Spleen (tissue), 11 donors: Measurements from ENCODE around the gene RUNDC3A. TPM values are rescaled to one million over a fixed set of nuclear protein-coding genes. Genes with fewer than 3 reads are reported as not detected.

Experiments
- DNase-seq: peaks from one replicate; pipeline ENCODE4 v3.0.0-alpha.2; 2020
- H3K27ac ChIP-seq, 8 donors: fragments of 200-600 bp; sonication (generic) in 7 of 8; 1 replicate in 4 of 8; 2 replicates in 4 of 8; pipeline versions ENCODE4 v1.5.0 to v1.8.0; 2016 to 2021; ENCODE audit warnings: inconsistent platforms in 4 of 8, mild to moderate bottlenecking in 4 of 8, moderate library complexity in 1 of 8
- H3K27me3 ChIP-seq, 7 donors: fragments of 200-600 bp; sonication (generic) in 6 of 7; replicated peaks in 1 of 7; 1 replicate in 4 of 7; 2 replicates in 3 of 7; pipeline versions ENCODE4 v1.5.0 to v1.8.0; 2016 to 2021; ENCODE audit warnings: inconsistent platforms in 3 of 7, mild to moderate bottlenecking in 1 of 7
- H3K36me3 ChIP-seq, 6 donors: fragments of 200-600 bp; sonication (generic) in 5 of 6; 1 replicate in 4 of 6; 2 replicates in 2 of 6; pipeline versions ENCODE4 v1.5.0 to v1.8.0; 2016 to 2021; ENCODE audit warnings: inconsistent platforms in 2 of 6
- H3K4me1 ChIP-seq, 6 donors: fragments of 200-600 bp; sonication (generic) in 5 of 6; 1 replicate in 3 of 6; 2 replicates in 3 of 6; pipeline versions ENCODE4 v1.5.0 to v1.8.0; 2016 to 2021; ENCODE audit warnings: inconsistent platforms in 3 of 6
- H3K4me3 ChIP-seq, 8 donors: fragments of 200-600 bp; sonication (generic) in 7 of 8; 1 replicate in 4 of 8; 2 replicates in 4 of 8; pipeline versions ENCODE4 v1.5.0 to v1.8.0; 2016 to 2021; ENCODE audit warnings: inconsistent platforms in 4 of 8, mild to moderate bottlenecking in 4 of 8, moderate library complexity in 2 of 8
- H3K9me3 ChIP-seq, 8 donors: fragments of 200-600 bp; sonication (generic) in 7 of 8; 1 replicate in 4 of 8; 2 replicates in 4 of 8; pipeline versions ENCODE4 v1.5.0 to v1.8.0; 2016 to 2021; ENCODE audit warnings: inconsistent platforms in 4 of 8
- CTCF ChIP-seq, 11 experiments: fragments of 200-600 bp in 7 of 11; fragments of 450-650 bp in 4 of 11; sonication (generic) in 4 of 11; IDR thresholded peaks in 8 of 11; conservative IDR thresholded peaks in 3 of 11; 1 replicate in 7 of 11; 2 replicates in 4 of 11; pipeline versions ENCODE4 v1.4.0 to v1.8.0; 2016 to 2021; ENCODE audit warnings: antibody characterized with exemption in 11 of 11, inconsistent platforms in 4 of 11, mild to moderate bottlenecking in 1 of 11
- POLR2A ChIP-seq, 3 donors: fragments of 450-650 bp; IDR thresholded peaks; one replicate each; pipeline ENCODE4 v1.5.1; 2017; ENCODE audit warnings: antibody characterized with exemption in 3 of 3, mild to moderate bottlenecking in 1 of 3
- POLR2AphosphoS5 ChIP-seq, 3 donors: sonication (generic); formaldehyde crosslinking; IDR thresholded peaks; one replicate each; pipeline ENCODE4 v1.5.1; 2017; ENCODE audit warnings: antibody characterized with exemption in 3 of 3
- WGBS, 5 donors: extraction: QIAGEN DNeasy Blood & Tissue Kit in 3 of 5; methylation state at CpG; one replicate each; pipeline versions ENCODE4 v1.1.5 to v1.1.7; 2013 to 2018; 5-methylcytosine and 5-hydroxymethylcytosine counted together
- intact Hi-C: fragments of 100-400 bp; cut with DNase I; formaldehyde crosslinking; loops from one replicate; pipeline ENCODE4 v1.15.0; 2023; ENCODE audit warnings: low total_unique reads
- polyA plus RNA-seq, 3 donors: library from polyadenylated mRNA; stranded (reverse); fragments of 200-250 nt; gene quantifications; one replicate each; pipeline ENCODE4 v1.2.1, GENCODE V29; 2013
- total RNA-seq, 7 donors: library from RNA; depleted of rRNA in 3 of 7; stranded (reverse); fragments of >200 nt in 3 of 7; fragmentation: NEBNext Ultra II Directional in 4 of 7; extraction: Animal tissue kit (Norgen Biotek cat#: 25700) in 4 of 7; gene quantifications; one replicate each; pipeline versions ENCODE4 v1.1.0 to v1.2.1, GENCODE V29; 2016 to 2021
- donor health status: healthy with polysubstance abuse.
- donor health status: DM: no; HTN: no; CAD: no; lungs with moderate emphysema.
- donor health status: DM: no; HTN: no; CAD: no.
- donor health status: Bipolar disorder and iron deficiency.
- donor health status: healthy.
- donor health status: DM: no; HTN: no; CAD: no.
- donor health status: DM: yes; HTN: yes; CAD: no.

The RUNDC3A gene
- total and polyA plus RNA-seq, 10 donors, result 0.48 to 14.6 (median 1.7) TPM

- TF ChIP-seq CTCF (IDR thresholded peaks at IDR 0.05 in 8 of 11, conservative IDR thresholded peaks at IDR 0.05 in 3 of 11) (no peak), POLR2AphosphoS5 (IDR thresholded peaks at IDR 0.05) (peak in 2 of 3 donors; percentile 10 to 57), POLR2A (IDR thresholded peaks at IDR 0.05) (no peak)
- peaks cover 4 to 34% (median 19%) of the 10 kb centered on the region in 6 donors for H3K4me1 ChIP-seq
- H3K36me3 ChIP-seq, result peaks cover 0 to 24% (median 20%) of the 10 kb centered on the region in 6 donors
- H3K9me3 ChIP-seq, result no peaks in the 10 kb centered on the region
- H3K27me3 ChIP-seq, result peaks cover 0 to 68% (median 33%) of the 10 kb centered on the region in 7 donors
- peak overlapping the region in 3 of 8 donors; percentile 29 to 67 (median 31) for H3K4me3 ChIP-seq
- intact Hi-C loops, result no loop called here
- 7 to 9% (median 9%) methylated on average over 38 of the region's 38 CpGs for WGBS, 5 donors
- H3K27ac ChIP-seq, result no peak overlapping the region
- no peak for DNase-seq
Measured at GRCh38 chr17:44315760-44316731, 7.6 kb downstream of the RUNDC3A start.

- intact Hi-C loops, result no loop called here
- peaks cover 4 to 47% (median 21%) of the 10 kb centered on the region in 6 donors for H3K4me1 ChIP-seq
- H3K36me3 ChIP-seq, result peaks cover 0 to 39% (median 34%) of the 10 kb centered on the region in 6 donors
- WGBS, 5 donors, result 89 to 96% (median 90%) methylated on average over 6 of the region's 6 CpGs
- no peaks in the 10 kb centered on the region for H3K9me3 ChIP-seq
- no peak for DNase-seq
- no peak overlapping the region for H3K27ac ChIP-seq
- TF ChIP-seq CTCF (IDR thresholded peaks at IDR 0.05 in 8 of 11, conservative IDR thresholded peaks at IDR 0.05 in 3 of 11) (no peak), POLR2AphosphoS5 (IDR thresholded peaks at IDR 0.05) (no peak), POLR2A (IDR thresholded peaks at IDR 0.05) (no peak)
- no peak overlapping the region for H3K4me3 ChIP-seq
- peaks cover 0 to 58% (median 33%) of the 10 kb centered on the region in 7 donors for H3K27me3 ChIP-seq
Measured at GRCh38 chr17:44317545-44317944, 9.1 kb downstream of the RUNDC3A start.

GRCh38 chr17:44318077-44318892 lies 9.9 kb downstream of the RUNDC3A start:
- 78 to 86% (median 84%) methylated on average over 11 to 15 of the region's 15 CpGs for WGBS, 5 donors
- DNase-seq, result no peak
- Histone ChIP-seq H3K4me1 (peaks cover 4 to 54% (median 28%) of the 10 kb centered on the region in 6 donors), H3K36me3 (peaks cover 0 to 41% (median 34%) of the 10 kb centered on the region in 6 donors), H3K4me3 (no peak overlapping the region), H3K27me3 (peaks cover 0 to 51% (median 33%) of the 10 kb centered on the region in 7 donors), H3K9me3 (no peaks in the 10 kb centered on the region), H3K27ac (no peak overlapping the region)
- intact Hi-C loops, result no loop called here
- TF ChIP-seq POLR2A (IDR thresholded peaks at IDR 0.05) (no peak), CTCF (IDR thresholded peaks at IDR 0.05 in 8 of 11, conservative IDR thresholded peaks at IDR 0.05 in 3 of 11) (no peak), POLR2AphosphoS5 (IDR thresholded peaks at IDR 0.05) (peak in 2 of 3 donors; percentile 46 to 61)
